ENCODE measurements around the gene TLL1.

The TLL1 gene

GRCh38 chr4:166043801-166044200 lies 170.8 kb downstream of the TLL1 start:
- no peak overlapping the region for H3K4me3 ChIP-seq (ENCODE audit: low read depth, low read length)
- TF ChIP-seq CTCF (IDR thresholded peaks at IDR 0.05; ENCODE audit: low read depth, low read length) = no peak

GRCh38 chr4:166044871-166045270 lies 171.8 kb downstream of the TLL1 start:
- H3K4me3 ChIP-seq (ENCODE audit: low read depth, low read length) = no peak overlapping the region
- TF ChIP-seq CTCF (IDR thresholded peaks at IDR 0.05; ENCODE audit: low read depth, low read length) = no peak

- no peak overlapping the region for H3K4me3 ChIP-seq (ENCODE audit: low read depth, low read length)
- TF ChIP-seq CTCF (IDR thresholded peaks at IDR 0.05; ENCODE audit: low read depth, low read length) = no peak
Observed at GRCh38 chr4:166045457-166045856, 172.4 kb downstream of the TLL1 start.

GRCh38 chr4:166049036-166049435 lies 176.0 kb downstream of the TLL1 start:
- TF ChIP-seq CTCF (IDR thresholded peaks at IDR 0.05; ENCODE audit: low read depth, low read length) = no peak

GRCh38 chr4:166064721-166065120 lies 191.7 kb downstream of the TLL1 start:
- H3K4me3 ChIP-seq (ENCODE audit: low read depth, low read length) = no peak overlapping the region
- no peak for TF ChIP-seq CTCF (IDR thresholded peaks at IDR 0.05; ENCODE audit: low read depth, low read length)

More at GRCh38 chr4:166049036-166049435, 176.0 kb downstream of the TLL1 start:
- H3K4me3 ChIP-seq (ENCODE audit: low read depth, low read length) = no peak overlapping the region

GRCh38 chr4:166065324-166065723 lies 192.3 kb downstream of the TLL1 start:
- H3K4me3 ChIP-seq (ENCODE audit: low read depth, low read length) = no peak overlapping the region
- no peak for TF ChIP-seq CTCF (IDR thresholded peaks at IDR 0.05; ENCODE audit: low read depth, low read length)

GRCh38 chr4:166066936-166067335 lies 193.9 kb downstream of the TLL1 start:
- no peak overlapping the region for H3K4me3 ChIP-seq (ENCODE audit: low read depth, low read length)
- TF ChIP-seq CTCF (IDR thresholded peaks at IDR 0.05; ENCODE audit: low read depth, low read length) = no peak
